ENCODE results near the gene LENEP. TPM values are rescaled to one million over a fixed set of nuclear protein-coding genes. Genes with fewer than 3 reads are reported as not detected.

The LENEP gene
- polyA plus RNA-seq, 1 donor (not counting 4 experiments of a cell fraction or from before 2014, with no cell fraction given), result not detected

- Histone ChIP-seq H2AFZ (ENCODE audit: control insufficient read depth, low read length) (no peak overlapping the region), H3K9me1 (ENCODE audit: control insufficient read depth, extremely low read depth, insufficient read depth, low read length) (no peaks in the 10 kb centered on the region), H3K4me1 (ENCODE audit: control insufficient read depth, extremely low read depth, insufficient read depth, low read length) (peaks cover 77% of the 10 kb centered on the region), H3K27ac (ENCODE audit: control insufficient read depth, insufficient read depth, low read length) (no peak overlapping the region), H3K79me2 (ENCODE audit: control insufficient read depth, insufficient read depth, low read length) (peaks cover 78% of the 10 kb centered on the region), H3K27me3 (ENCODE audit: control insufficient read depth, extremely low read depth, insufficient read depth, low read length) (no peaks in the 10 kb centered on the region), H4K20me1 (ENCODE audit: control insufficient read depth, extremely low read depth, insufficient read depth, low read length) (no peaks in the 10 kb centered on the region), H3K9ac (ENCODE audit: control insufficient read depth, extremely low read depth, insufficient read depth, low read length) (no peak overlapping the region), H3K36me3 (ENCODE audit: control insufficient read depth in 2 of 2, extremely low read depth in 1 of 2, insufficient read depth in 2 of 2, low read length in 2 of 2) (peaks cover 1 to 31% of the 10 kb centered on the region in 2 experiments), H3K9me3 (ENCODE audit: control insufficient read depth, low read depth, low read length) (no peaks in the 10 kb centered on the region), H3K4me3 (ENCODE audit: control insufficient read depth in 2 of 3, extremely low read depth in 1 of 3, insufficient read depth in 2 of 3, low read depth in 1 of 3, low read length in 3 of 3) (peak overlapping the region in 1 of 3 experiments; percentile 57), H3K4me2 (ENCODE audit: control insufficient read depth, extremely low read depth, insufficient read depth, low read depth, low read length) (peak overlapping the region; percentile 66)
- DNase-seq (ENCODE audit: low read depth, low spot score) (no peak), FAIRE-seq (no peak)
- TF ChIP-seq, protein P1, sequence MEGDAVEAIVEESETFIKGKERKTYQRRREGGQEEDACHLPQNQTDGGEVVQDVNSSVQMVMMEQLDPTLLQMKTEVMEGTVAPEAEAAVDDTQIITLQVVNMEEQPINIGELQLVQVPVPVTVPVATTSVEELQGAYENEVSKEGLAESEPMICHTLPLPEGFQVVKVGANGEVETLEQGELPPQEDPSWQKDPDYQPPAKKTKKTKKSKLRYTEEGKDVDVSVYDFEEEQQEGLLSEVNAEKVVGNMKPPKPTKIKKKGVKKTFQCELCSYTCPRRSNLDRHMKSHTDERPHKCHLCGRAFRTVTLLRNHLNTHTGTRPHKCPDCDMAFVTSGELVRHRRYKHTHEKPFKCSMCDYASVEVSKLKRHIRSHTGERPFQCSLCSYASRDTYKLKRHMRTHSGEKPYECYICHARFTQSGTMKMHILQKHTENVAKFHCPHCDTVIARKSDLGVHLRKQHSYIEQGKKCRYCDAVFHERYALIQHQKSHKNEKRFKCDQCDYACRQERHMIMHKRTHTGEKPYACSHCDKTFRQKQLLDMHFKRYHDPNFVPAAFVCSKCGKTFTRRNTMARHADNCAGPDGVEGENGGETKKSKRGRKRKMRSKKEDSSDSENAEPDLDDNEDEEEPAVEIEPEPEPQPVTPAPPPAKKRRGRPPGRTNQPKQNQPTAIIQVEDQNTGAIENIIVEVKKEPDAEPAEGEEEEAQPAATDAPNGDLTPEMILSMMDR (optimal IDR thresholded peaks at IDR 0.05 in 1 of 3, IDR thresholded peaks at IDR 0.05 in 1 of 3, conservative IDR thresholded peaks at IDR 0.05 in 1 of 3; ENCODE audit: extremely low read depth in 1 of 3, insufficient read depth in 2 of 3, low read length in 3 of 3), result no peak
- TF ChIP-seq EZH2 (IDR thresholded peaks at IDR 0.05; ENCODE audit: low read length), result no peak
- dilution Hi-C loops (cut with MboI; ENCODE audit: extremely low pct_ligation_motif_present, low sequenced_read_pairs), result no loop called here
Measured at GRCh38 chr1:155007251-155007828, 14.0 kb downstream of the LENEP start.

GRCh38 chr1:155008015-155008941 lies 14.9 kb downstream of the LENEP start:
- peaks cover 86% of the 10 kb centered on the region for H3K4me1 ChIP-seq (ENCODE audit: control insufficient read depth, extremely low read depth, insufficient read depth, low read length)
- no peak overlapping the region for H2AFZ ChIP-seq (ENCODE audit: control insufficient read depth, low read length)

More at GRCh38 chr1:155008015-155008941, 14.9 kb downstream of the LENEP start:
- Histone ChIP-seq H3K9ac (ENCODE audit: control insufficient read depth, extremely low read depth, insufficient read depth, low read length) (peak overlapping the region; percentile 33), H3K27me3 (ENCODE audit: control insufficient read depth, extremely low read depth, insufficient read depth, low read length) (no peaks in the 10 kb centered on the region), H3K9me3 (ENCODE audit: control insufficient read depth, low read depth, low read length) (no peaks in the 10 kb centered on the region), H3K4me2 (ENCODE audit: control insufficient read depth, extremely low read depth, insufficient read depth, low read depth, low read length) (peak overlapping the region; percentile 66), H3K79me2 (ENCODE audit: control insufficient read depth, insufficient read depth, low read length) (peaks cover 76% of the 10 kb centered on the region), H4K20me1 (ENCODE audit: control insufficient read depth, extremely low read depth, insufficient read depth, low read length) (peaks cover 3% of the 10 kb centered on the region), H3K27ac (ENCODE audit: control insufficient read depth, insufficient read depth, low read length) (no peak overlapping the region), H3K36me3 (ENCODE audit: control insufficient read depth in 2 of 2, extremely low read depth in 1 of 2, insufficient read depth in 2 of 2, low read length in 2 of 2) (peaks cover 4 to 35% of the 10 kb centered on the region in 2 experiments), H3K9me1 (ENCODE audit: control insufficient read depth, extremely low read depth, insufficient read depth, low read length) (no peaks in the 10 kb centered on the region), H3K4me3 (ENCODE audit: control insufficient read depth in 2 of 3, extremely low read depth in 1 of 3, insufficient read depth in 2 of 3, low read depth in 1 of 3, low read length in 3 of 3) (peak overlapping the region; percentile 37 to 57 (median 44))
- FAIRE-seq, result no peak
- DNase-seq (ENCODE audit: low read depth, low spot score), result no peak
- TF ChIP-seq, protein P1 (optimal IDR thresholded peaks at IDR 0.05 in 1 of 3, IDR thresholded peaks at IDR 0.05 in 1 of 3, conservative IDR thresholded peaks at IDR 0.05 in 1 of 3; ENCODE audit: extremely low read depth in 1 of 3, insufficient read depth in 2 of 3, low read length in 3 of 3), result no peak
- no peak for TF ChIP-seq EZH2 (IDR thresholded peaks at IDR 0.05; ENCODE audit: low read length)
- dilution Hi-C loops (cut with MboI; ENCODE audit: extremely low pct_ligation_motif_present, low sequenced_read_pairs), result no loop called here

All from keratinocyte (primary cell).